GM19023 (cell line): ENCODE data around the gene TAF6L.
"Not testable (repeated sequence)": the region's sequence is repeated elsewhere in the genome, so short reads cannot be mapped to it uniquely, and the experiment has no call there.

Experiments used
- ATAC-seq: cut with Tn5 transposase; IDR thresholded peaks from one replicate; pipeline ENCODE4 v1.9.1; 2021; ENCODE audit warnings: mild to moderate bottlenecking, moderate library complexity; ENCODE audit not compliant: unreplicated experiment

The TAF6L gene

DNA sequence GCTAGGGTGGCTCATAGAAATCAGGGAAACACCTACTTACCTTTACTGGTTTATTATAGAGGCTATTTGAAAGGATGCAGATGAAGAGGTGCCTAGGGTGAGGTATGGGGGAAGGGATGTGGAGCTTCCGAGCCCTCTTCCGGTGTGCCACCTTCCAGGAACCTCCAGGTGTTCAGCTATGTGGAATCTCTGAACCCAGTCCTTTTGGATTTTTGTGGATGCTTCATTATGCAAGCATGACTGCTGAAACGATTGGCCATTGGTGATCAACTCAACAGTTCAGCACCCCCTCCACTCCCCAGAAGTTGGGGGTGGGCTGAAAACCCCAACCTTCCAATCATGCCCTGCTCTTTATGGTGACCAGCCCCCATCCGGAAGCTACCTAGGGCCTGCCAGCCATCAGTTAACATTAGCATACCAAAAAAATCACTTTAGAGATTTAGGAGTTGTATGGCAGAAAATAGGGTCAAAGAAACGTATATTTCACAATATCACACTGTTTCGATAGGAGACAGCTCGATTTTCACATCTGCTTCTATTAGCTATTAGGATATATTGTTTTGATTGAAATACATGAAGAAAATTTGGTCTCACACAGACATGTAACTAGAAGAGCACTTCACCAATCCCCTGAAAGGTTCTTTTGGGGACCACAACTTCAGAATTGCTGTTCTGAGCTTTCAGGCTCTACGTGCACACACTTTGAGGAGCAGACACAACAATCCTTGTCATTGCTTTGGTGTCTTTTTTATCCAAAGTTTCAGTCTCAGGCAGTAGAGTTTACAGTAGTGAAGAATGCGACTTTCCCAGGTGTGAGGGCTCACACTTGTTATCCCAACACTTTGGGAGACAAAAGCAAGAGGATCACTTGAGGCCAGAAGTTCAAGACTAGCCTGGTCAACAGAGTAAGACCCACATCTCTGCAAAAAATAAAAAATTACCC is 13.1 kb upstream of the TAF6L start:
- no peak for ATAC-seq

DNA sequence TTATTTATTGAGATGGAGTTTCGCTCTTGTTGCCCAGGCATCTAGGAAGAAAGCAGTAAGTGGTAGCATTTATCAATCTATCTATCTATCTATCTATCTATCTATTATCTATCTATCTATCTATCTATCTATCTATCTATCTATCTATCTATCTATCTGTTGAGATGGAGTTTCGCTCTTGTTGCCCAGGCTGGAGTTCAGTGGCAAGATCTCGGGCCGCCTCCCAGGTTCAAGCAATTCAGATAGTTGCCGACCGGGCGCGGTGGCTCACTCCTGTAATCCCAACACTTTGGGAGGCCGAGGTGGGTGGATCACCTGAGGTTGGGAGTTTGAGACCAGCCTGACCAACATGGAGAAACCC is 10.3 kb upstream of the TAF6L start:
- ATAC-seq, result not testable (repeated sequence)

DNA sequence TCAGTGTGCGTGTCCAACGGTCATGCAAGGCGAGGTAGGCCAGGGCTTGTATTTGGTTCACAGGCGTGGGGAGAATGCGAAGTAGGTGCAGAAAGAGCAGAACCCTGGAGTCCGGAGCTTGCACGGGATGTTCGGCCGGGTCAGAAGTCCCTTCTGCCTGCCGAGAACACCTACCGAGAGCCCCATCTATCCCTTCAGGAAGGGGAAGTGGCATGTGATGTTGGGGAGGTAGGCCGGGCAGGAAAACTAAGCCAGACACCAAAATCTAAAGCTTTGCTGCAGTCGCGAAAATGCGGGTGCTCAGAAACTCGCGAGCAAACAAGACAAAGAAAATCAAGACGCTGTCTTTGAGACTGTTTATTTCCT is 435 bp upstream of the TAF6L start:
- ATAC-seq, result peak; percentile 3

DNA sequence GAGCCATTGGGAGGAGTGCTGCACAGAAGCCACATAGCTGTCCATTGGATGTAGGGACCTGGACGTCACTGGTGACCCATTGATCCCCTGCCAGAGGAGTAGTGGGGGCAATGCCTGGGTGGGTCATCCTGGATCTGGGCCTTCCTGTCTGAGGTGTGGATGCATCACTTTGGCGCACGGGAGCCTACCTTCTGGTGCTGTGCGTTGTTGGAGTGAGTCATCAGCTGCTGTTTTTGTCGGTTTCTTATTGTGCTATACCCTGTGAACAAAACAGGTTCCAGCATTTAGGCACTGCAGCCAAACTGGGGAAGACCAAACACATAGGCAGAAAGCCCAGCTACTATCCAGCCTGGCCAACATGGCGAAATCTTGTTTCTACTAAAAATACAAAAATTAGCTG is 3.2 kb downstream of the TAF6L start:
- ATAC-seq, result no peak

DNA sequence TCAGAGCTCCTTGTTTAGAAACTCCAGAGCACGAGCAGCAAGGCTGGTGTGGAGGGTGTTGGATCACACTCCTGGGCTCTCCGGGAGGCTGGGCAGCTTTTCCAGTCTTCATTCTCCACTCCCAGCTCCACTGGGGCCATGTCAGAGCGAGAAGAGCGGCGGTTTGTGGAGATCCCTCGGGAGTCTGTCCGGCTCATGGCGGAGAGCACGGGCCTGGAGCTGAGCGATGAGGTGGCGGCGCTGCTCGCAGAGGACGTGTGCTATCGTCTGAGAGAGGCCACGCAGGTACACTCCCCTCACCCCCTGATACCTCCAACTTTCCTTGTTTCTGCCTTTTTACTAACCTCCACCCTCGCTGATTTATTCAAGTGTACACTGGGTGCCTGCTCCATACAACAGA is 4.5 kb downstream of the TAF6L start:
- no peak for ATAC-seq

DNA sequence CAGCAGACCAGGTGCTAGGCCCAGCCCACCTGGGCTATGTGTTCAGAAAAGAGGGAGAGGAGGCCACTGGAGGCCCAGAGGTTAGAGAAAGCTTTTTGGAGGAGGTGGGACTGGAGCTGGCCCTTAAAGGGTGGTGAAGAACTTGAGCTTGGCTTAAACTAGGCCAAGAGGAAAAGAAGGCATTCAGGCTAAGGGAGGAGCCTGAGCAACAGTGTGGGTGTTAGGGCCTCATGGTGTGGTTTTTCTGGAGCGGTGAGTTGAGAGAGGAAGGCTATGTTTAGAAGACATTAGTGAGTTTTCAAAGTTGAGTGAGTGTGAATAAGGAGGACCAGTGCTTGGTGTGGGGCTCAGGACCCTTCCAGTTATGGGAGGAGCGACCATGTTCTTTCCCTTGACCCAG is 6.2 kb downstream of the TAF6L start:
- no peak for ATAC-seq

DNA sequence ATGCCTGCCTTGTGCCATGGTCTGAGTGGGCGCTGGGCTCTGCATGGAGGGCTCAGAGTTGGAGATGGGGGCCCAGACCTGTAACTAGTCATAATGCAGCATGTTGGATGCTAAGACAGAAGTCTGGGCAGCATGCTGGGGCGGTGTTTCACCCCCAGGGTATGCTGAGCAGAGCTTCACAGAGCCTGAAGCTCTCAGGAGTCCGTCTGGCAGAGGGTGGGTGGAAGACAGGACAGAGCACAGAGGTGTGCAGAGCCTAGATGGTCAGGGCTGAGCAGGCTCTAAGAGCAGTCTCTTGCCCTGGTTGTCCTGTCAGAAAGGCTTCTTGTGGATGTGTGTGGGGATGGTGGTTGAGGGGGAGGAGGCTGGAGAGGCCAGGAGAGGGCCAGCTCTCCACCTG is 7.2 kb downstream of the TAF6L start:
- no peak for ATAC-seq

DNA sequence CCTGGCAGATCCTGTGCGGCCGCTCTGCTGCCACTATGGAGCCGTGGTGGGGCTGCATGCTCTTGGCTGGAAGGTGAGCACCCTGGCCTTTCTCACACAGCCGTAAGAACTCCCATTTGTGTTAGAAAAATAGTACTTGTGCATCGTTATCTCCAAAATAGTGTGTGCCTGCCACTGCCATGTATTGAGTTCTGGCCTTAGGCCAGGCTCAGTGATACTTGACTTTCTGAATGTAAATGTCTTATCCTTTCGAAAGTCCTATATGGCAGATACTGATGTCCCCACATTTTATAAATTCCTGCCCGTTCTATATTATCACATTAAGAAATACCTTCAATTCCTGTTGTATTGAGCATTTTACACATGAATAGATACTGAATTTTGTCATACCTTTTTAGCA is 11.6 kb downstream of the TAF6L start:
- no peak for ATAC-seq

DNA sequence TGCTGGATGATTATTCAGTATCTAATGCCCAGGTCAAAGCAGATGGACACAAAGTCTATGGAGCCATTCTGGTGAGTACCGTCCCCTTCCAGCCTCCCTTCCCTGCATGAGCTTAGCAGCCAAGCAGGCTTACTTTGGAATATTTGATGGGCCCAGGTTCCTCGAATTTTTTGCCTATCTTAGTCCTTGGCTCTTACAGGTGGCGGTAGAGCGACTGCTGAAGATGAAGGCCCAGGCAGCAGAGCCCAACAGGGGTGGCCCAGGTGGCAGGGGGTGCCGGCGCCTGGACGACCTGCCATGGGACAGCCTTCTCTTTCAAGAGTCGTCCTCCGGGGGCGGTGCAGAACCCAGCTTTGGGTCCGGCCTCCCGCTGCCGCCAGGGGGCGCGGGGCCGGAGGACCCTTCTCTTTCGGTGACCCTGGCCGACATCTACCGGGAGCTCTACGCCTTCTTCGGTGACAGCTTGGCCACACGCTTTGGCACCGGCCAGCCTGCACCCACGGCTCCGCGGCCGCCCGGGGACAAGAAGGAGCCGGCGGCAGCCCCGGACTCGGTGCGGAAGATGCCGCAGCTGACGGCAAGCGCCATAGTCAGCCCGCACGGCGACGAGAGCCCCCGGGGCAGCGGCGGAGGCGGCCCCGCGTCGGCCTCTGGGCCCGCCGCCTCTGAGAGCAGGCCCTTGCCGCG is 15.3 kb downstream of the TAF6L start:
- ATAC-seq, result peak; percentile 70

DNA sequence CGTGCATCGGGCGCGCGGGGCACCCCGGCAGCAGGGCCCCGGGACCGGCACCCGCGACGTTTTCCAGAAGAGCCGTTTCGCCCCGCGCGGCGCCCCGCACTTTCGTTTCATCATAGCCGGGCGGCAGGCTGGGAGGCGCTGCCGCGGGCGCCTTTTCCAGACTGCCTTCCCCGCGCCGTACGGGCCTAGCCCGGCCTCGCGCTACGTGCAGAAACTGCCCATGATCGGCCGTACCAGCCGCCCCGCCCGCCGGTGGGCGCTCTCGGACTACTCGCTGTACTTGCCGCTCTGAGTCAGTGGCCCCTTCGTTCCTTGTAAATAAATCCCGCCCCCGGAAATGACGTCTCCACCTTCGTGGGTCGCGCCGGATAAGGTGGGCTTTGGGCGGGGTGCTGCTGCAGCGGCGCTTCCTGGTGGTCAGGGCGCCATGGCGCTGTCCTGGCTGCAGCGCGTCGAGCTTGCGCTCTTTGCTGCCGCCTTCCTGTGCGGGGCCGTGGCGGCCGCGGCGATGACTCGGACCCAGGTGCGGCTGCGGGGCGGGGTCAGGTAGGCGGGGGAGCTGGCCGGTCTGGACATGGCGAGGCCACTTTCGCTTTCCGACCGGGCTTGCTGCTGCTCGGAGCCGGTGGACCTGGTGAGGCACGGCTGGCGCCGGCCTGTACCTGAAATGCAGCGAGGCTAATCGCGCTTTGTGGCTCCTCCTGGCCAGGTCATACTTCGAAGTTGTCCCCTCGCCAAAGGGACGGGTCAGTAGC is 16.0 kb downstream of the TAF6L start, which contains the start of gene TMEM179B:
Gene TMEM179B, plus strand, starts transcription at position 398 of the 755 bp plus-strand sequence. Its CDS starts 30 bp downstream, at position 428.
- ATAC-seq, result peak; percentile 69

DNA sequence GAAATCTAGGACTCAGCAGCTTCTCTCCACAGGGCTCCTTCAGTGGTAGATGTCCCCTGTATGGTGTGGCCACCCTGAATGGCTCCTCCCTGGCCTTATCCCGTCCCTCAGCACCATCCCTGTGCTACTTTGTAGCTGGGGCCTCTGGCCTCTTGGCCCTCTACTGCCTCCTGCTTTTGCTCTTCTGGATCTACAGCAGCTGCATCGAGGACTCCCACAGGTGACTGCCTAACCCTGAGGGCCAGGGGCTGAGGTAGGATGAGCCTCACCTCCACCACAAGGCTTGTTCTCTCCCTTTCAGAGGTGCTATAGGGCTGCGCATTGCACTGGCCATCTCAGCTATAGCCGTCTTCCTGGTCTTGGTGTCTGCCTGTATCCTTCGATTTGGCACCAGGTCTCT is 17.8 kb downstream of the TAF6L start:
- no peak for ATAC-seq

DNA sequence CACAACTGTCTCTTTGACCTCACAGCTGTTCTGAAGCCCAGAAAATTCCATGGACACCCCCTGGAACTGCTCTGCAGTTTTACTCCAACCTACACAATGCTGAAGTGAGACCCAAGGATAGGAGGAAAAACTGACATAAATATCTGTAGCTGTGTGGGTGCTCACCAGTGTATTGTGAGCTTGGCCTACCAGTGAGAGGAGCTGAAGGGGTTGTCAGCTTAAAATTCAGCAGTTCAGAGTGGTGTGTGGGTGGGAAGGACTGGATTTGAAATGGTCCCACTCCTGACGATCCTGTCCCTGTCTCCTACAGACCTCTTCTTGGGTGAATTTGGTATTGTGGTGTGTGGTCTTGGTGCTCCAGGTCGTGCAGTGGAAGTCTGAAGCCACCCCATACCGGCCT is 18.4 kb downstream of the TAF6L start:
- no peak for ATAC-seq

DNA sequence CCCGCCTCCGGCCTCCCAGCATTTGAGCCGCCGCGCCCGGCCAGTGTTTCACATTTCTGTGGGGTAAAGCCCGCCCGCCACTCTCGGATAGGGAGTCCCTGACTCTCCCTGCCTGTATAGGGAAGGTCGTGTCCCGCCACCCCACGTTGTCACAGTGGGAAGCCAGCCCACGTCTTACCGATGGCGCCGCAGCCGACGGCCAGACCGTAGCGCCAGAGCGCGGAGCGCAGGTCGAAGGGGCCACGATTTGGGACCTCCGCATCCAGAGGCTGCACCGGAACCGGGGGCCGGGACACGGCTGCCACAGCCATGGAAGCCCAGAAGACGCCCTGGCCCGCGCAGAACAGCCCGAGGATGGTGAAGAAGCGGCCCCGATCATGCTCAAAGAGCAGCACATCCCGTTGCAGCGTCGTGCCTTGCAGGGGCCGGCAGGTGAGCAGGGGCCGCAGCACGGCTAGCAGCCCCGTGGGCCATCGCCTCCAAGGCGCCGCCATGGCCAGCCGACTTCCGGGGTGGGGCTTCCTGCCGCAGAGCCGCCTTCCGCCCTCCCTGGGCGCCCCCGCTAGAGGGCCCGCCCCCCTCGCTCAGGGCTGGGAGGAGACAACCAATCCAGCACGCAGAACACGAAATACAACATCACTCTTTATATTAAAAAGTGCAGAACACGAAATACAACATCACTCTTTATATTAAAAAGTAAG is 20.5 kb downstream of the TAF6L start, which contains the start of gene TMEM223:
Gene TMEM223, minus strand, starts transcription at position 506 of the 701 bp plus-strand sequence. Its CDS starts 12 bp downstream, at position 494.
- ATAC-seq, result peak; percentile 69

DNA sequence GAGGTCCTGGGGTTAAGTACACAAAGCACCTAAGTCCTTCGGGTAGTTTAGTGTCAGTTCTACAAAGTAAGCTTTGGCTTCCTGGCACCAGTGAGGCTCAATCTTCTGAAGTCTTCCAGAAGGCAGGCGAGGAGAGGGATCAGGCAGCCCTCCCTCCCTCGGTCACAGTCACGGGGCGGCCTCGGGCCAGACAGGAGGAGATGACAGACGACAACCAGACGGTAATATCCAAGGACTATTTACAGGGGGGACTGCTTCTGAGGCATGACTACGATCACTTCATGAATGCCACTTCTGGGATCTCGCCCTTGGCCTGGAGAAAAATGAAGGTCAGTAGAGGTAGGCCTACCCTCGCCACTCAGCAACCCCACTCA is 21.0 kb downstream of the TAF6L start:
- no peak for ATAC-seq

DNA sequence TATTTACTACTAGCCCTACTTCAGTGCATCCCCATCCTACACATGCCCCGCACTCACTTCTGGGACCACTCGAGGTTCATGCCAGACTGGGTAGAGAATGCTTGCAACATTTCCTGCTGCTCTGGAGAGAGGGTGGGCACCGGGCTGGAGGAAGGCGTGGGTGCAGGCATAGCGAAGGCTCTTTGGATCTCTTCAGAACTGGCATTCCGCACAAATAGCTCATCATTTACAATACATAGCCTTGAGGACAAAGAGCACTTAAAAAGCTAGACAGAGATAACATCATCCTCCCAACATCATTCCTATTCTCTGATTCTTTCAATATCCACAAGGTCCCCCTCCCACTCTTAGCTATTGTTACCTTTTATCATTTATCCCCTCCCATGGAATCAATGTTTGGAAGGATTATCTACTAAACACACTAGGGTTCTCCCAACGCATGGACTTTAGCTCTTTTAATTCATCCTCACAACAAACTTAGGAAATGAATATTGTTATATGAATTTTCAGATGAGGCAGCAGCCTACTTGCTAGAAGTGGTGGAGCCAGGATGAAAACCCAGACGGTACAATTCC is 23.1 kb downstream of the TAF6L start:
- ATAC-seq, result no peak

DNA sequence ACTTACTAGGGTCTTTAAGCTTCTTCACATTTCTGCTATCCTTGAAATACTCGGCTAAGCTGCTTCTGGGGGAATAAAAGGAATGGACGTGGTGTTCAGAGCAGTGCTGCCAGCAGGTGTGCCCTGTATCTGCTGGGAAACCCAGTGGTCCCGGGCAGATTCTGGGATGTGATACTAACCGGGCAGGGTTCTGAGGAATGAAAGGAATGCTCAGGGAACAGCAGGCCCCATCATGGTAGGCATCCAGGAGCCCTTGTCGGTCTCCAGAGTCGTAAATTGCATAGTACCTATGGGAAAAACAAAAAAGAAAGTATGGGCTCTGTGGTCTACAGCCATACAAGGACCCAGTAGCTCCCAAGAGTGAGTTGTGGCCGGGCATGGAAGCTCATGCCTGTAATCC is 25.1 kb downstream of the TAF6L start:
- no peak for ATAC-seq

DNA sequence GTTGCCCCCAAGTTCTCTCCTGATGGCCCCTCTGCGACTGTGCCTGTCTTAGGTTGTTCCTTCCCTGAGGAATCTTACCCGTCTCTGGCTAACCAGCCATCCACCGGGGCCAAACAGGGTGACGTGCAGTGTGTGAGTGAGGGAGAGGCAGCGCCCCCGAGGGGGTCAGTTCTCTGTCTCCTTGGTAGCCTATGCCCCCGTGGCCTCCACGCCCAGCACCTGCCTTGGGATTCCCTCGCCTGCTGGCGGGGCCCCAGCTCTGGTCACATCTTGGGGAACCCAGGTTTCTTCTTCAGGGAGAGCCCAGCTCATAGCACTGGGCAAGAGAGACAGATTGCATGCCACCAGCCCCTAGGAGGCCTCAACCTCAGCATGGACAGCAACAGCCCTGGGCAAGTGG is 28.3 kb downstream of the TAF6L start:
- ATAC-seq, result no peak

DNA sequence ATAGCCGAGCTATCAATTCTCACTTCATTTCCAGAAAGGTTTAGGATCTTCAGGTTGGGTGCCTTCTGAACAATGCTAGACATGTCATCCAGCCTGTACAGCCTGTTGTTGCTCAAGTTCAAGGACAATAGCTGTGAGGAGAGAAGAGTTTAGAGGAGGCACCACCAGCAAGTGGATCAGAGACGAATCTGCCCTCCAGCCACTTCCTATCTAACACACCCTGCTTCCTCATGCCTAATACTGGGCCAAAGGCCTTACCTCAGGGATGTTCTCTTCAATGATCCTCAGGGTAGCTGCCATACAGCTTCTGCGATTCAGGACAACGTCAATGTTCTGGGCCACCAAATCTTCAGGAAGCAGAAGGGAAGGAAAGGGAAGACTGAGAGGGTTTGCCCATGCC is 29.9 kb downstream of the TAF6L start:
- no peak for ATAC-seq

DNA sequence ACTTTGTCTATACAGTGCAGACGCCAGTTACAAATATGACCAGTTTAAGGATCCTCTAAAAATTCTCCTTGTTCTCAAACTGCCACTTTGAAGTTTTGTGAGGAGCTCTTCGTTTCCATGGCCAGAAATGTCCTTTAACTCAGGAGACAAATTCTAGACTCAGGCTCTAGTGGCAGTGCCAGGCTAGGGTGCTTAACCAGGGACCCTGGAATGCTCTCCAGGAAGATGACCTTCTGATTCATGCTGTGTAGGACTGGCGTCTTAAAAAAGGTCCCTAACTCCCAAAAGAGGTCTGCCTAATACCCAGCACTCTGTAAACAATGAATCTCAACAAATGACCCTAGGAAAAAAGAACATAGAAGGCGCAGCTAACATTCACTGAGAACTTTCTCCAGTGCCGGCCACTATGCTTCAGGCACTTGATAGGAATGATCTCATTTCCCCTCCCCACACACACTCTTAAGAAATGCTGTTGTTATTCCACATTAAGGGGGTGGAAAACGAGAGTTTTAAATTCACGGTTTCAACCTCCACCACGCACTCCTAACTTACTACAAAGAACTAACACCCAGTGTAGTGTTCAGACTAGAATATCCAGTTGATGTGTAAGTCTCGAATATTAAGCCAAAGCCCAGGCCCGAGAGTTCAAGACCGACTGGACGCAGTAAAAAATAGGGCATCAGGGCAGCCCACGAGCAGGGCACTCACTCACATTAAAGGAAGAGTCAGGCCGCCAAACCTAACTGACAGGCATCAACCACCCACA is 33.3 kb downstream of the TAF6L start:
- ATAC-seq, result no peak
